BLaER1 (cell line): Measurements from ENCODE around the gene LIPH.
A peak's percentile ranks its signal among the peaks of the same experiment; 100 is the strongest.
"Not testable (repeated sequence)": the region's sequence is repeated elsewhere in the genome, so short reads cannot be mapped to it uniquely, and the experiment has no call there.

Source experiments
- H3K27ac ChIP-seq: shearing (Covaris generic); formaldehyde crosslinking; 2 replicates; pipeline ENCODE4 v1.8.1; 2022
- H3K27me3 ChIP-seq: shearing (Covaris generic); formaldehyde crosslinking; 2 replicates; pipeline ENCODE4 v1.8.1; 2022
- H3K36me3 ChIP-seq: shearing (Covaris generic); formaldehyde crosslinking; 2 replicates; pipeline ENCODE4 v1.8.1; 2022
- H3K4me1 ChIP-seq: shearing (Covaris generic); formaldehyde crosslinking; 2 replicates; pipeline ENCODE4 v1.8.1; 2022
- H3K4me2 ChIP-seq: shearing (Covaris generic); formaldehyde crosslinking; 2 replicates; pipeline ENCODE4 v1.8.1; 2022
- H3K4me3 ChIP-seq: shearing (Covaris generic); formaldehyde crosslinking; 2 replicates; pipeline ENCODE4 v1.8.1; 2022
- H3K9ac ChIP-seq: shearing (Covaris generic); formaldehyde crosslinking; 2 replicates; pipeline ENCODE4 v1.8.1; 2022
- H3K9me3 ChIP-seq: shearing (Covaris generic); formaldehyde crosslinking; 2 replicates; pipeline ENCODE4 v1.8.1; 2022
- H4K20me1 ChIP-seq: shearing (Covaris generic); formaldehyde crosslinking; 2 replicates; pipeline ENCODE4 v1.8.1; 2022
- Cebpa-rat ChIP-seq: shearing (Covaris generic); IDR thresholded peaks from 2 replicates; pipeline ENCODE4 v1.8.1; 2022

The LIPH gene

DNA sequence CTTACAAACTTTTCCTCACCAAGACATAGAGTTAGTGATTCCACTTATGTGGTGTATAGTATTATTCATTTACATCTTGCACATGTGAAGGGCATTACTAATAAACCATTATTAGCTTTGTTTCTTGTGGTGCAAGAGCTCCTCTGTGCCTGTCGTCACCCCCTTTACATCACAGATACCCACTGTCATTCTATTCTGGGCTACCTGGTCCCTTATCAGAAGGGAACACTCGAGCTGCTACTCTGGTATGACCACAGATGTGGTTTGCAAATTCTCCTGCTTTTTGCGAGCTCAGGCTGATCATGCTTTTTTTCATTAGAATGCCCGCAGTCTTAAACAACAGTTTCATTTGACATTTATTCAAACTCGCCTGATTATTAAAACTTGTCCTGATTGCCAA, 19.8 kb upstream of the LIPH start:
- no peaks in the 10 kb centered on the region for H3K27me3 ChIP-seq
- no peak overlapping the region for H3K4me3 ChIP-seq
- H4K20me1 ChIP-seq = no peaks in the 10 kb centered on the region
- no peaks in the 10 kb centered on the region for H3K4me1 ChIP-seq
- no peak overlapping the region for H3K9ac ChIP-seq
- H3K27ac ChIP-seq = no peak overlapping the region
- H3K9me3 ChIP-seq = peaks cover 28% of the 10 kb centered on the region
- no peak for TF ChIP-seq Cebpa-rat
- no peak overlapping the region for H3K4me2 ChIP-seq
- H3K36me3 ChIP-seq = no peaks in the 10 kb centered on the region

DNA sequence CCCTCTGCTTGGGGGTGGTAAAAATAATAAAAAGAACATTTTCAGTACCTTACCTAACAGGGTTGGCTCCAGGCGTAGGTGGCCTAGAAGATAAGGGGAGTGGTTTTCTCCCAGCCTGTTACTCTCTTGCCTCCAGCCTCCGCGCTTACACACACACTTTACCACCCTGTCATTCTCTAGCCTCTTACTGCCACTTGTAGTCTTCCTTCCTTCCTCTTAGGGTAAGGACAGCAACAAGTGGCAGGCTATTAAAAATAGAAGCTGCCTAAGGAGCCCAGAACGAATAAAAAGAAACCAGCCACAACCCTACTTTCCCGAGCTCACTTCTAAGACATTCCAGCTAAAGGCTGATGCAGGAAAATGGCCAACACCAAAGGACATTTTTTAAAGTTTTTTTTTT, 9.6 kb upstream of the LIPH start:
- H3K9ac ChIP-seq = peak overlapping the region; percentile 7; the same call in 1 of the 2 replicates
- peak overlapping the region; percentile 81 for H3K4me2 ChIP-seq
- H3K27ac ChIP-seq = peak overlapping the region; percentile 61
- no peaks in the 10 kb centered on the region for H4K20me1 ChIP-seq
- TF ChIP-seq Cebpa-rat = no peak
- H3K9me3 ChIP-seq = no peaks in the 10 kb centered on the region; the same call in 1 of the 2 replicates
- H3K36me3 ChIP-seq = no peaks in the 10 kb centered on the region
- H3K4me1 ChIP-seq = peaks cover 15% of the 10 kb centered on the region
- H3K4me3 ChIP-seq = no peak overlapping the region; the same call in 1 of the 2 replicates
- H3K27me3 ChIP-seq = peaks cover 3% of the 10 kb centered on the region; the same call in 1 of the 2 replicates

DNA sequence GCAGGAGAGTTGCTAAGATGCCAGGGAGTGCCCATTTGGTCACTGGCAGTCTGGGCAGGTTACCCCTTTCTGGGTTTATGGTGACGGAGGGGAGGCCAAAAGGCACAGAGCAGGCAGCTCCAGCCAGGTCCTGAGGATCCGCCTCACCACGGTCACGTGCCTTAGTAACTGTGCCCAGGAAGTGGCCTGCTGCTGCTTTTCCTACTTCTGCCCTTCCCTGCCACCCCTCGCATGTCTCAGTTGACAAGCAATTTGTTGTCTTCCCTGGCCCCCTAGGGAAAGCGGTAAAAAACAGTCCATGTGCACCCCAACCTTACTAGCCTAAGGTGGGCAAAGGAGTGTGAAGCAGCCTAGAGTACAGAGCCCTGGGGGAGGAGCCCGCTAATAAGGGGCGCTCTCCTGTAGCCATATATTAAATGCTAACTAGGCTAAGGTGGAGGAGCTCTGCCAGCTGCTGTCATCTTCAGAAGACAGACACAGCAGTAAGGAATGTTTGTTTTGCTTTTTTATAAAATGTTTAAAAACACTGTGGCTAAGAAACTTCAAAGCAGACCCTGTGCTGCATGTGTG, 9.1 kb upstream of the LIPH start:
- Histone ChIP-seq H3K4me3 (no peak overlapping the region; the same call in 1 of the 2 replicates), H3K27ac (peak overlapping the region; percentile 61), H4K20me1 (no peaks in the 10 kb centered on the region), H3K27me3 (peaks cover 3% of the 10 kb centered on the region; the same call in 1 of the 2 replicates), H3K36me3 (no peaks in the 10 kb centered on the region), H3K9ac (peak overlapping the region; percentile 7; the same call in 1 of the 2 replicates), H3K4me1 (peaks cover 15% of the 10 kb centered on the region), H3K4me2 (peak overlapping the region; percentile 81), H3K9me3 (no peaks in the 10 kb centered on the region; the same call in 1 of the 2 replicates)
- TF ChIP-seq Cebpa-rat = no peak

DNA sequence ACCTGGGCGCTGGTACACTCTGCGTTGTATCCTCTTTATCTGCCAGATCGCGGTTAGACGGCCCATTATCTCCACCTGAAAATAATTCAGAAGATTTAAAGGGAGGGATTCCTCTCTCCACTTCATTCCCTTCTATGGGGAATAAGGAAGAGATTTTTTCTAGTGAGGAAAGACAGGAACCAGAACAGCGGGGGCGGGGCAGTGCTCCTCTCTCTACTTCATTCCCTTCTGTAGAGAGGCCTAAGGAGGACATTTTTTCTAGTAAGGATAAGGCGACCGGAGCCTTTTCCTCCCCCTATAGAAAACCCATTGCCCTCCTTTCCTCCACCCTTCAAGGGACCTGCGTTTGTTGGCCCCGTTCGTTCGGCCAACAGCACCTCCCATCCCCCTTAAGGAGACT, 8.3 kb upstream of the LIPH start:
- peak overlapping the region; percentile 61; the same call in 1 of the 2 replicates for H3K27ac ChIP-seq
- H3K4me1 ChIP-seq = peaks cover 15% of the 10 kb centered on the region
- peaks cover 3% of the 10 kb centered on the region; the same call in 1 of the 2 replicates for H3K27me3 ChIP-seq
- peak overlapping the region; percentile 81; the same call in 1 of the 2 replicates for H3K4me2 ChIP-seq
- no peaks in the 10 kb centered on the region for H4K20me1 ChIP-seq
- H3K9ac ChIP-seq = no peak overlapping the region
- no peak for TF ChIP-seq Cebpa-rat
- no peaks in the 10 kb centered on the region; the same call in 1 of the 2 replicates for H3K9me3 ChIP-seq
- H3K36me3 ChIP-seq = no peaks in the 10 kb centered on the region
- H3K4me3 ChIP-seq = no peak overlapping the region

DNA sequence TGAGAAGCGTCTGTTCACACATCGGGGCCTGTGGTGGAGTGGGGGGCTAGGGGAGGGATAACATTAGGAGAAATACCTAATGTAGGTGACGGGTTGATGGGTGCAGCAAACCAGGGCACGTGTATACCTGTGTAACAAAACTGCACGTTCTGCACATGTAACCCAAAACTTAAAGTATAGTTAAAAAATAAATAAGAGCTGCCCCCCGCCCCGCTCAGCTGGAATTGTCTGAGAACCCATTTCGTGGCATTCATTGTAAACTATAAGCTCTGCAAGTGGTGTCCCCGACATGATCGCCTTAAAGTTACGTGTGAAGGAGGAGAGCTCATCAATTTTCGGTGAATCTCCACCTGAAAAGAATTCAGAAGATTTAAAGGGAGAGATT, 7.3 kb upstream of the LIPH start:
- H3K27me3 ChIP-seq = peaks cover 3% of the 10 kb centered on the region; the same call in 1 of the 2 replicates
- no peak overlapping the region for H3K27ac ChIP-seq
- no peak overlapping the region for H3K4me3 ChIP-seq
- TF ChIP-seq Cebpa-rat = no peak
- no peaks in the 10 kb centered on the region for H4K20me1 ChIP-seq
- no peak overlapping the region for H3K9ac ChIP-seq
- H3K4me2 ChIP-seq = peak overlapping the region; percentile 70
- H3K4me1 ChIP-seq = peaks cover 15% of the 10 kb centered on the region
- no peaks in the 10 kb centered on the region for H3K36me3 ChIP-seq
- no peaks in the 10 kb centered on the region; the same call in 1 of the 2 replicates for H3K9me3 ChIP-seq

DNA sequence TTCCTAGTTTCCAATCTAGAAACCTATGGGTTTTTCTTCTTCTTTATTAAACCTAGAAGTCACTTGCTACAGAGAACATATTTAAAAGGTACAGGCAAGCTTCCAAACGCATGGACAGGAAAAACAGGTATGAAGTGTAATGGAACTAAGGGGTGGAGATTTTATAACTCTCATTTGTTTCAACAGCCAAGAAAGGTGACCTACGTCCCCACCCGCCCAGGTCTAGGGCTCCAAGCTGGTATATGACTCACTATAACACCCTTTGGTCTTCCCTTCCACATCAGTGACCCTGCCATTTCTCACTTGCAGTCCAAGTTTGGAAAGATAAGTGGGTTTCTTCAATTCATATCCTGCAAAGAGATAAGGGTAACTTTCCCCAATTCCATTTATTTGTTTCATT, 6.0 kb upstream of the LIPH start:
- no peak overlapping the region for H3K27ac ChIP-seq

DNA sequence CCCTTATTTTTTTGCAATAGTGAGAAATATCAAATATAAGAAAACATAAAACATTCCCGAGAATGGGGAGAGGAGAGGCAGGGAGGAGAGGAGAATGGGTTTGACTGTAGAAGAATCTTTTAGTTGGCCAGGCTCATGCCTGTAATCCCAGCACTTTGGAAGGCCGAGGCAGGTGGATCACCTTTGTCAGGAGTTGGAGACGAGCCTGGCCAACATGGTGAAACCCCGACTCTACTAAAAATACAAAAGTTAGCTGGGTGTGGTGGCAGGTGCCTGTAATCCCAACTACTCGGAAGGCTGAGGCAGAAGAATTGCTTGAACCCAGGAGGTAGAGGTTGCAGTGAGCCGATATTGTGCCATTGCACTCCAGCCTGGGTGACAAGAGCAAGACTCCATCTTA, 4.3 kb upstream of the LIPH start:
- not testable (repeated sequence) for H3K36me3 ChIP-seq, H3K4me2 ChIP-seq, H3K4me3 ChIP-seq, H4K20me1 ChIP-seq, H3K27ac ChIP-seq, H3K27me3 ChIP-seq, H3K9me3 ChIP-seq, H3K9ac ChIP-seq, H3K4me1 ChIP-seq

More for the DNA sequence above, 6.0 kb upstream of the LIPH start:
- Histone ChIP-seq H3K4me3 (no peak overlapping the region), H3K27me3 (peaks cover 3% of the 10 kb centered on the region; the same call in 1 of the 2 replicates), H3K9ac (no peak overlapping the region), H3K36me3 (no peaks in the 10 kb centered on the region), H3K4me1 (peaks cover 15% of the 10 kb centered on the region), H4K20me1 (no peaks in the 10 kb centered on the region), H3K9me3 (no peaks in the 10 kb centered on the region; the same call in 1 of the 2 replicates), H3K4me2 (no peak overlapping the region)
- no peak for TF ChIP-seq Cebpa-rat

DNA sequence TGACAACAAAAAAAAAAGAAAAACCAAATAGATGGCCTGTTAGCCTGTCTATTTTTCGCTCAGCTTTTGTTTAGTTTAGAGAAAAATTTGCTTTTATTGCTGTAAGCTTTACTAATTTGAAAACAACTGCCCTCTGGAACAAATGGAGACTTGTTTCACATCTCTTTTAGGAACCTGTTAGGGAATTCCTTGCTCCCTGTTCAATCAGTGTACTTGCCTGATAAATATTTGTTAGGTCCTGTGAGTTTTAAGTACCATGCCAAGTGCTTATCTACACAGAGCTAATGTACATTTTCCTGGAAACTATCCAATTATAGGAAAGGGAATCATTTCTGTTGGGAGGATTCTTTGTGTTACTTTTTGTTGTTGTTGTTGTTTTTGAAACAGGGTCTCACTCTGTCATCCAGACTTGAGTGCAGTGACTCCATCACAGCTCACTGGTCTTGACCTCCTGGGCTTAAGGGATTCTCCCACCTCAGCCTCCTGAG, 3.5 kb upstream of the LIPH start:
- H3K9ac ChIP-seq = no peak overlapping the region
- H3K27ac ChIP-seq = no peak overlapping the region
- TF ChIP-seq Cebpa-rat = no peak
- H3K4me2 ChIP-seq = no peak overlapping the region
- H3K4me3 ChIP-seq = no peak overlapping the region
- H4K20me1 ChIP-seq = no peaks in the 10 kb centered on the region
- H3K36me3 ChIP-seq = no peaks in the 10 kb centered on the region
- no peaks in the 10 kb centered on the region; the same call in 1 of the 2 replicates for H3K9me3 ChIP-seq
- H3K27me3 ChIP-seq = peaks cover 3% of the 10 kb centered on the region; the same call in 1 of the 2 replicates
- peaks cover 1% of the 10 kb centered on the region for H3K4me1 ChIP-seq

DNA sequence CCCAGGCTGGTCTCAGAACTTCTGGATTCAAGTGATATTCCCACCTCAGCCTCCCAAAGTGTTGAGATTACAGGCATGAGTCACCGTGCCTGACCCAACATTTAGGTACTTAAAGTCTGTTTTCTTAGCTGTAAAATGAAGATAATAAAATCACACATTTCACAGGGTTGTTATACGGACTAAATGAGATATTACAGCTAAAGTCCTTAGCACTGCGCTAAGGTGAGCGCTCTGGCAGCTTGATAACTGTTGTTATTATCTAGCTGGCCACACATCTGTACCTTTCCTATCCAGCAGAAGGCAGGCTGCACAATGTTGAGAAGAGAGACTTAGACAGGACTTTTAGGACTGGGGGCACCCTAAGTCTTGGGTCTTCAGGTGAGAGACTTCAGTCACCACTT, 2.7 kb upstream of the LIPH start:
- no peak overlapping the region for H3K4me2 ChIP-seq
- no peak overlapping the region for H3K9ac ChIP-seq
- no peaks in the 10 kb centered on the region; the same call in 1 of the 2 replicates for H3K9me3 ChIP-seq
- H3K4me1 ChIP-seq = no peaks in the 10 kb centered on the region
- no peaks in the 10 kb centered on the region for H4K20me1 ChIP-seq
- TF ChIP-seq Cebpa-rat = no peak
- H3K27ac ChIP-seq = no peak overlapping the region
- H3K27me3 ChIP-seq = peaks cover 3% of the 10 kb centered on the region; the same call in 1 of the 2 replicates
- H3K36me3 ChIP-seq = no peaks in the 10 kb centered on the region
- H3K4me3 ChIP-seq = no peak overlapping the region

DNA sequence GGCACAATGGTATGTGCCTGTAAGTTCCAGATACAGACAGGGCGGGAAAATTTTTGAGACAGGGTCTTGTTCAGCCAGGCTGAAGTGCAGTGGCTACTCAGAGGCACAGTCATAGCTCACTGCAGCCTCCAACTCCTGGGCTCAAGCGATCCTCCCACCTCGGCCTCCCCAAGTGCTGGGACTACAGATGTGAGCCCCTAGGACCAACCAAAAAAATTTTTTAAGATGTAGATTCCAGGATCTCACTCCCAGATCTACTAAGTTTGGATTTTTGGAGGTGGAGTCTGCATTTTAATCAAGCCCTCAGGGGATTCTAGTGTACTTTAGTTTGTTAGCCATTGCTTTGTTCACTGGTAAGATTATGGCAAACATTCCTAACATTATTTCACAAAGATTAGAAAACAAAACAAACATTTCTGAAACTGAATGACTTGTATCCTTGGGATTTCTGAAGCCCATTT, 2.7 kb downstream of the LIPH start:
- Histone ChIP-seq H3K9ac (no peak overlapping the region), H3K9me3 (no peaks in the 10 kb centered on the region), H3K27ac (no peak overlapping the region), H3K4me1 (no peaks in the 10 kb centered on the region), H3K27me3 (no peaks in the 10 kb centered on the region), H4K20me1 (no peaks in the 10 kb centered on the region), H3K4me3 (no peak overlapping the region), H3K4me2 (no peak overlapping the region), H3K36me3 (no peaks in the 10 kb centered on the region)
- no peak for TF ChIP-seq Cebpa-rat
